AG20443 (cell line): ENCODE data around the gene SLC25A20.
"Not testable (repeated sequence)": the region's sequence is repeated elsewhere in the genome, so short reads cannot be mapped to it uniquely, and the experiment has no call there.

Source experiments
- DNase-seq: peaks from one replicate; pipeline ENCODE4 v3.0.0; 2012; ENCODE audit warnings: low spot score, mixed read lengths

Gene SLC25A20

GRCh38 chr3:48847053-48847503 is 51.6 kb downstream of the SLC25A20 start:
- DNase-seq = peak; percentile 81

GRCh38 chr3:48845170-48845569 is 53.5 kb downstream of the SLC25A20 start:
- DNase-seq = peak; percentile 33

- no peak for DNase-seq
Observed at GRCh38 chr3:48837163-48837562, 61.5 kb downstream of the SLC25A20 start.

- no peak for DNase-seq
Observed at GRCh38 chr3:48835650-48836366, 62.9 kb downstream of the SLC25A20 start.

GRCh38 chr3:48832684-48833083 is 66.0 kb downstream of the SLC25A20 start:
- DNase-seq = no peak

- no peak for DNase-seq
Observed at GRCh38 chr3:48830715-48831114, 68.0 kb downstream of the SLC25A20 start.

- not testable (repeated sequence) for DNase-seq
Observed at GRCh38 chr3:48829525-48829924, 69.2 kb downstream of the SLC25A20 start.

- not testable (repeated sequence) for DNase-seq
Observed at GRCh38 chr3:48827874-48828273, 70.8 kb downstream of the SLC25A20 start.

- DNase-seq = peak; percentile 80
Observed at GRCh38 chr3:48826451-48826850, 72.2 kb downstream of the SLC25A20 start.

GRCh38 chr3:48820612-48821324 is 77.9 kb downstream of the SLC25A20 start:
- DNase-seq = peak; percentile 44

GRCh38 chr3:48819234-48820221 is 79.2 kb downstream of the SLC25A20 start:
- no peak for DNase-seq

GRCh38 chr3:48811524-48811923 is 87.2 kb downstream of the SLC25A20 start:
- no peak for DNase-seq
